Measurements from ENCODE around the gene NFIB.

Gene NFIB

DNA sequence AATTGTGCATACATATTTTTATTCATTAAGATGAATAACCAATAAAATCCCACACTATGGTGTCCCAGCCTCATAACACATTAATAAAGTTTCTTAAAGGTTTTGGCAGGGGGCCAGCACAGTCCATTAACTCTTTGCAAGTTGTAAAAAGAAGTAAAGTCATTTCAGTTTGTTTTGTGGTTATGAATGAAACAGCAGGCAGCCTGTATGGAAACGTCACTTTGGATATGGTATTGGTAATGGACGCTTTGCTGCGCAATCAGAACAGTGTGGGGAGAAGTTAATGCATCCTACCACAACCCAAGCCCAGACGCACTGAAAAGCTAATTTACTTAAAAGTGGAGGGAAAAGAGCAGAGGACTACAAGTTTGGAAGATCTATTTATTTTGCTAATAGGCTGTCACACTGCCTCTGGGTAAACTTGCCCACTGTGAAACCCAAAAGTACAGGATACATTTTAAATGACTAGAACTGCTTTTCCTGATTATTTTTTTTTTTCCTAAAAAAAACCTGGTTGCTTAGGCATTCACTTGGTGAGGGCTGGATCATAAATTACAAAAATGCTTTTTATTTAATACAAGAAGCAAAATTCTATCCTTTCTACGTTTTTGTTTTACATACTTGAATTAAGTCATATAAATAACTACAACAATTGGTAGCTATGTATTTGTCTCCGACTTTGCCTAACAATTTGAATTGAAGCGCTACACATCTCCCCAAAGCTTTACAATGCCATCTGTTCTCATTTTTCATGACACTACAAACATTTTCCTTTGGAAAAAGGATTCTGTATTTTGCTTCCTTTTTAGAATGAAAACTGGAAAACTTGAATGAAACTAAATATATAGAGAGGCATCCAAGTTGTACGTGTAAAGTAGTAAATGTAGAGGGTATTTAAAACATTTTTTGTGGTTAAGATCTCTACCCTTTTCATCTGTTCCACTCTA lies 104.3 kb downstream of the NFIB start:
- DNase-seq, result peak; percentile 27

- no peak for DNase-seq
Observed at GRCh38 chr9:14207352-14207995, 106.5 kb downstream of the NFIB start.

- peak; percentile 85 for DNase-seq
Observed at GRCh38 chr9:14205463-14205862, 108.5 kb downstream of the NFIB start.

GRCh38 chr9:14203356-14204056 lies 110.4 kb downstream of the NFIB start:
- no peak for DNase-seq

- DNase-seq, result no peak
Observed at GRCh38 chr9:14198841-14199455, 115.0 kb downstream of the NFIB start.

- peak; percentile 53 for DNase-seq
Observed at GRCh38 chr9:14198047-14198840, 115.7 kb downstream of the NFIB start.

DNA sequence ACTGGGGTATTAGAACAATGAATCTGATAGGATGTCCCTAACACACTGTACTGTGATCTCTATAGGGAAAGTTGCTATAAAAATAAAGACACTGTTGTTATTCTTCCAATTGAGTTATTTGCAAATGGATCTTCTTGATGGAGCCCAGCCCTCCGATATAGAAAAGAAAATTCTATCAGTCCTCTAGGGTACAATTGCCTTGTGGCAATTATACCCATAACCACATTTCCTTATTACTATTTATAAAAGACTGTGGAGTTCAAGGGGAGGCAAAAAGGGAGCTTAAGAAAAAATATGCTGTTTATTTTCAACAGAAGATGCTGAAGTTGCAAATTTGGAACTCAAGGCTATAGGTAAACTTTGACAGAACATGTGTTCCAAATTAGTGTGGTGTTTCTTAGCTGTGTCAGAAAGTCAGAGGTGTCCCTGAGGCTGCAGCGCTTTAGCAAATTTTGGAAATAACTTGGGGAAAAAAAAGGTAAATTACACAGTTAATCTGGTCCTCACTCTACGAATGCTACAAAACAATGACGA lies 116.5 kb downstream of the NFIB start:
- no peak for DNase-seq

DNA sequence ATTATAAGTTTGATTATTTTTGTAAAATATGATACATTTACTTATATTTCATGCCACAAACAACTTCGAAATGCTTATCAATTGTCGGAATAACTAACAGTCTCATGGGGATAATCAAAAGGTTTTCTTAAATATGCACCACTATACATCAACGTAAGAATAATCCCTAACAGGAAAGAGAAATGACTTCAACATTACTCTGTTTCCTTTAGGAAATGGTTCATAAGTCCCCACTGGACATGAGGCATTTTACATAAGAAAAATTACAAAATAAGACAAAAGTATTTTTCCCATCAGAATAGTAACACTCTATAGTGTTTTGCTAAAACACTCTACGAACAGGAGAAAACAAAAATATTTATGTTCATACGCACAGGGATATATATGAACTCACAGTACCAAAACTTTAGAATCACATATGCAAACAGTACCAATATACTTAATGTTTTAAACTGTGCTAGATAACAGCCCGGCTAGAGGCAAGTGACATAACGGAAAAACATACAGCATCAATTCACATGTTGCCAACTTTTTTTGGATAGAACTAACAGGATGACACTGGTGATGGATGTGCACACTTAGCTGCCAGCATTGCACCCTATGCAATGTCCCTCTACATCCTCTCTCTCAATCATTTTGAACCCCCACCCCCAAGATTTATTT lies 120.5 kb downstream of the NFIB start:
- DNase-seq, result no peak

GRCh38 chr9:14192556-14192955 lies 121.4 kb downstream of the NFIB start:
- no peak for DNase-seq

- DNase-seq, result no peak
Observed at GRCh38 chr9:14191512-14191911, 122.4 kb downstream of the NFIB start.

GRCh38 chr9:14190240-14190639 lies 123.7 kb downstream of the NFIB start:
- DNase-seq, result no peak

GRCh38 chr9:14189578-14189977 lies 124.4 kb downstream of the NFIB start:
- no peak for DNase-seq

DNA sequence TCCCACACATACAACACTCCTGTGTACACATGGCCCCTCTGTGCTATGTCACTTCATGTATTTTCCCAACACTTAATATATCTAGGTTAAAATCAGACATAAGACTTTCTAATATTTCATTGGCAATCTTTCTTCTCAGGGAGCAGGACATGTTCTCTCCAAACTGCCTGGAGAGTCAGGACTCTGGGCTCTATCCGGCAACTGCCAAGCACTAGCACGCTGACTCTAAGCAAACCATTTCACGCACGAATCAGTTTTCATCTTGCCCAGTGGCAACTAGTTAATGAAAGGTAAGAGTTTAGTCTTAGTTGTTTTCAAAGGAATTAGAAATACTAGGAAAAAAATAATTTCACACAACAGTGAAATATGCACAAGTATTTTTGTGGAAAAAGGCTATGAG lies 124.8 kb downstream of the NFIB start:
- no peak for DNase-seq

DNA sequence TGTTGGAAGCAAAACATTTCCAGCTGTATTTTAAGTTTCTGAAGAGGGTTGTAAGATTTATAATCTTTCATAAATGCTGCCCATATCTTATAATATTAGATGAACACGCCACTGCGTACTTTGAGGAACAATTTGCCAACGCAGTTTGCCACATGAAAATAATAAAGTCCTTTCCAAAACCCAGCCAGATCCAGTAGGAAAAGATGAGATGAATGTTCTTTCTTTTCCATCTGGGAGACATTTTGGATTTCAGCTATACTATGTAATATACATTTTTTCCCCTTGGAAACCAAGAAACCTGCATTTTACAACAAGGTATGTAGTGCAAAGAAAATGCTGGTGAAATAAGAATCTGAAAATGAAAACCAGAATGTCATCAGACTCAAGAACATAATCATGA lies 125.4 kb downstream of the NFIB start:
- no peak for DNase-seq

GRCh38 chr9:14188011-14188410 lies 125.9 kb downstream of the NFIB start:
- no peak for DNase-seq

- DNase-seq, result no peak
Observed at GRCh38 chr9:14186096-14186495, 127.8 kb downstream of the NFIB start.

- DNase-seq, result no peak
Observed at GRCh38 chr9:14185016-14185415, 128.9 kb downstream of the NFIB start.

DNA sequence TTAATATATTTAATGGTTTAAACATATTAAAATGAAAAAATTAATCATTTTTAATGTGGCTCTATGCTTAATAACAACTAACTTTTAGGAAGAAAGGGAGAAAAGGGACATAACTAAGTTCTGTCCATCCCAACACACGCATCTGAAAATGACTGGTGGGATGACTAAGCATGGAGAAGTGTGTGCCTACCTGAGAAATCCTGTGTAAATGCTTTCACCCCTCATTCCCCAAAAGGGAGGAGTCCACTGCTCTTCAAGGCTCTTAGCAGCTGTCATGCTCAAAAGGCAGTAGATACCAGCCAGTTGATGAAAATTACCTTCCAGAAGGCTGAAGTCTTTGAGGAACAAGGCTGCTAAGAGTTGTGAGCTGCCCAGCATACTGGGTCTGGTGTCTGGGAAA lies 130.9 kb downstream of the NFIB start:
- DNase-seq, result no peak

- no peak for DNase-seq
Observed at GRCh38 chr9:14180960-14181537, 132.9 kb downstream of the NFIB start.

DNA sequence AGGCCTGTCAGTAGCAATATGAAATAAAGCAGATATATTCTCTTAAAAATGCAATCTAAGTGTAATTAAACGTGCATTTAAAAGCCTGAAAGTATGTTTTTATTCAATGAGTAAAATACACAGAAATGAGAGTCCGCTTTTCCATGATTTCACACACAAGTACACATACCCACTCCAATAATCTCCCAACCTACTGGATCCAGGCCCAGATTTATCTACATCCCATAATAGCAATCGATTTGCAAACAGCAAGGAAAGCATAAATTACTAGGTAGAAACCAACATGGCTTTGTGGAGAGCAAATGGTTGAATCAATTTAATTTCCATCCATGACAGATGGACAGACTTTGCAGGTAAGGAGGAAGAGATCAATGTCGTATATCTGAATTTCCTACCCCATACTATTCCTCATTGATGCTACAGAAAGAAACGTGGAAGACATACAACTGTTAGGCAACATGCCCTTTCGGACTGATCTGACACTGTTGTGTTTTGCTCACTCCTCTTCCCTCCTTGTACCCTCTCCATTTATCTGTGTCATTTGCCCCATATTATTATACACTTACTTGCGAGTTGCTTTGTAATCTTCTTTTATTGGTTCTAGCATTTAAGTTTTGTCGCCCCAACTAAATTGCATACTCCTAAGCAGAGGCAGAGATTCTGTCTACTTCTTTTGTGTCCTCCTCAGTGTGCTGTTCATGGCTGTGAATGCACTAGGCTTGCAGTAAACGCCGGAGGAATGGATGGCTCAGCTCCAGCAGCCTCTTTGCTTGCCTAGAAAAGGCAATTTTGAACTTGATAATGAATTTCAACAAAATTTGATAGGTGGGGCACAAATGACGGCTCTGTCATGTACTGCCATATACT lies 133.6 kb downstream of the NFIB start:
- no peak for DNase-seq

Data from fibroblast of upper back skin (primary cell).